HG02885 (cell line): ENCODE data around the gene TRAF3.
A peak's percentile ranks its signal among the peaks of the same experiment; 100 is the strongest.

ENCODE experiments used
- ATAC-seq: cut with Tn5 transposase; IDR thresholded peaks from one replicate; pipeline ENCODE4 v1.9.1; 2021; ENCODE audit warnings: mild to moderate bottlenecking; ENCODE audit not compliant: unreplicated experiment, poor library complexity

Gene TRAF3

GRCh38 chr14:102775855-102776760 lies 1.1 kb upstream of the TRAF3 start:
- ATAC-seq, result no peak

DNA sequence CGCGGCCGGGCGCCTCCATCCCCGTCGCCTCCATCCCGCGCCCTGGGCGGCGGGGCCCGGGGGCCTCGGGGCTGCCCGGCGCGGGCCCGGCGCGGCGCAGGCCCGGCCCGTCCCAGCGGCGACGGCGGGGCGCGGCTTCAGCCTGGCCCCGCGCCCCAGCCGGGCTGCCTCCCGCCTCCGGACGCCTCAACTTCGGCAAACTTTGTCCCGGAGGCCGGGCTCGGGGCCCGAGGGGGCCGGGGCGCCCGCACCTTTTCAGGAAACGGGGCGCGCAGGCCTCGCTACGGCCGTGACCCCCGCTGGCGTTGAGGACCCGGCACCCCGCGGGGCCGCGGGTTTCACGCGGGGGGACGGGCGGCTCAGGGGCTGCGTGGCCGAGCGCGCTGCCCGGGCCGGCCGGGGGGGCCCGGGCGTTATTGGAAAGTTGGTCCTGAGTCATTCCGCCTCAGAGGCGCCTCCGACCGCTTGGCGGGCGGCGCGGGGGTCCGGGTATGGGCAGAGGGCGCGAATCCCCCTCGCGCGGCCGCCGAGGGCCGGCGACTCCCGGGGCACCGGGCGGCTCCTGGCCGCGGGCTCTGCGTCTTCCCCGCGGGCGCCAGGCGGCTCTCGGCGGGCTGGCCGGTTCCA lies 575 bp downstream of the TRAF3 start:
- ATAC-seq, result peak; percentile 10

GRCh38 chr14:102778338-102779083 lies 1.3 kb downstream of the TRAF3 start:
- no peak for ATAC-seq

DNA sequence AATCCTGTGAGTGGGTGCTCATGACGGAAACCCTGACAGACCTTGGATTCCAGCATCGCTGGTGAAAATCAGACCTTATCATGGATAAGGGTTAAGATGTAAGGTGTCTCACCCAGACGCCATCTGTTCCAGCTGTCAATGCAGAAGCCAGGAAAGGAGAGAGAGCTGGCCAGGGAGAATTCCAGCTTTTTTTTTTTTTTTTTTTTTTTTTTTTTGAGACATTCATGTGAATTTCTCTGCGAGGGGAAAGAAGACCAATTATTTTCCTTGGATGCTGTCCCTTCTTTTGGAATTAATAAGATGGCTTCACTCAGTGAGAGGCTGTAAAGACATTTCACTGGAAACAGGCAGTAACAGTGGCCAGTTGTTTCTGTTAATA lies 1.8 kb downstream of the TRAF3 start:
- no peak for ATAC-seq

DNA sequence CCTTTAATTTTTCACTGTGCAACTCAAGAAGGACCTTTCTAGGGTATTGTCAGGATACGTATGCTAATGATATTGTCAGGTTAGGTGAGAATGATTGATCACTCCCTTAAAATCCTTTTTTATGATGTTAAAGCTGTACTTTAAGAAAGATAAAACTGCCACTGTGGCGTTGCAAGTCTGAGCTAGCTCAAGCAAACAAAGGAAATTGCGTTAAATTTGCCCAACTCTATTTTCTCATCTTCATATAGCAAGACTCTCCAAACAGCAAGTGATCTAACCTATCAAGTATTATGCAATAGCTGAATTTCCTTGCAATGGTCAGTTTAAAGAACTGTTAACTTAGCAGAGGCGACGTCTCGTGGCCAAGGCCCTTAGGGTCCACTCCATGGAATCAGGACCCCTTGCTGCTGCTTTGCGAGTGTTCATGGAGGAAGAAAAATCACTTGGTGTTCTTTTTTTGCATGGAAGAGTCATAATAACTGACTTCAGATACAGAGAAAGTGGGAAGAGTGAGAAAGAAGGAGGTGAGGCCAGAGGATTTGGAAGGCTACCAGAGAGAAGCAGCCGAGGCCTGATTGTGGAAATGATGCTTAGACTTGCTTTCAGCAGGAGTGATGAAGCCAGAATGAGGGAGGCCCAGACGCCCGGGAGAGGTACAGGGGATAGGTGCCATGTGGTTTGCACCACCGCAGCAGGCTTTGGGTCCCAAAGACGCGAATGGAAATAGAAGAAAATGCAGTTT lies 2.5 kb downstream of the TRAF3 start:
- ATAC-seq, result no peak

DNA sequence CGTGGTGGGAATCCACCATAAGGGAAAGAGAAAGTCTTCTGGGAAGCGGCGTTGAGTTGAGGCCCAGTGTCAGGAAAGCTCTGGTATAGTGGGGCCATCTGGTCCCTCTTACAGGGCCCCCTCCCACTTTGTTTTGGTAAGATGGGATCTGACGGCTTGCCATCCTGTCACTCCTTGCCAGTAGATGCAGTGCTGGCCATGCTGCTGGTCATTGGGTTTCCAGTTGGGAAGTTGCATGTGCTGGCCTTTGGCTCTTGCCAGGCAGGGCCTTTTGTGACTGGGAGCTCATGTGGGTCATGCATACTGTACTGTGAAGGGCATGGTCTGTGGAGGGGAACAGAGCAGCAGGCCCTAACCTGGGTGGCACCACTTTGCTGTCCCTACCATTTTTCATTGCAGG lies 3.8 kb downstream of the TRAF3 start:
- no peak for ATAC-seq

- no peak for ATAC-seq
These were observed 5.7 kb downstream of the TRAF3 start for GRCh38 chr14:102782974-102783373.

- no peak for ATAC-seq
These were observed 7.8 kb downstream of the TRAF3 start for GRCh38 chr14:102784892-102785594.

GRCh38 chr14:102785595-102785963 lies 8.3 kb downstream of the TRAF3 start:
- no peak for ATAC-seq

GRCh38 chr14:102786768-102787167 lies 9.5 kb downstream of the TRAF3 start:
- no peak for ATAC-seq

- ATAC-seq, result no peak
These were observed 12.1 kb downstream of the TRAF3 start for GRCh38 chr14:102789349-102789748.

DNA sequence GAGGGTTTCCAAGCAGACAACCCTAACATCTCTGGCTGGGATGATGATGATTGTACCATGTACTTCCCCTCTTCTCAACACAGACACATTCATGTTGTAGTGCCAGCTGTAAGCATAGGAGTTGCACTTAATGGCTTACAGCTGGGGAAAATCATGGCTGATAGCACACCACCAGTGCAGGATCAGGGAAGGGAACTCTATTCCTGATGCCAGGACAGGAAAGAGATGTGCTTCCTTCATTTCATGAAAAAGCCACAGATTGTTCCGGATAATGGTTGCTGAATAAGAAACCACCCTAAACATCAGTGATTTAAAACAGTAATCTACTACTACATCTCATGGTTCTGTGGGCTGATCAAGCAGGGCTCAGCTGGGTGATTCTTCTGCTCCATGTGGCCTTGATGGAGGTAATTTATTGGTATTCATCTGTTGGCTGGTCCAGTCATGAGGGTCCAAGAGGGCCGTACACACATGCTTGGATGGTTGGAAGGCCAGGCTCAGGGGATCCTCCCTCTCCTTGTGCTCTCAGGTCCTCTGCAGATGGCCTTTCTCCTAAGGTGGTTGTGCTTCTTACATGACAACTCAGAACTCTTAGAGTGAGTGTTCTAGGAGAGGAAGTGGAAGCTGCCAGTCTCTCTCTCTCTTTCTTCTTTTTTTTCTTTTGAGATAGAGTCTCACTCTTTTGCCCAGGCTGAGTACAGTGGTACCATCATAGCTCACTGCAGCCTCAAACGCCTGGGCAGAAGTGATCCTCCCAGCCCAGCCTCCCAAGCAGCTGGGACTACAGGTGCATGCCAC lies 16.5 kb downstream of the TRAF3 start:
- no peak for ATAC-seq

- ATAC-seq, result no peak
These were observed 18.0 kb downstream of the TRAF3 start for GRCh38 chr14:102795060-102795925.

DNA sequence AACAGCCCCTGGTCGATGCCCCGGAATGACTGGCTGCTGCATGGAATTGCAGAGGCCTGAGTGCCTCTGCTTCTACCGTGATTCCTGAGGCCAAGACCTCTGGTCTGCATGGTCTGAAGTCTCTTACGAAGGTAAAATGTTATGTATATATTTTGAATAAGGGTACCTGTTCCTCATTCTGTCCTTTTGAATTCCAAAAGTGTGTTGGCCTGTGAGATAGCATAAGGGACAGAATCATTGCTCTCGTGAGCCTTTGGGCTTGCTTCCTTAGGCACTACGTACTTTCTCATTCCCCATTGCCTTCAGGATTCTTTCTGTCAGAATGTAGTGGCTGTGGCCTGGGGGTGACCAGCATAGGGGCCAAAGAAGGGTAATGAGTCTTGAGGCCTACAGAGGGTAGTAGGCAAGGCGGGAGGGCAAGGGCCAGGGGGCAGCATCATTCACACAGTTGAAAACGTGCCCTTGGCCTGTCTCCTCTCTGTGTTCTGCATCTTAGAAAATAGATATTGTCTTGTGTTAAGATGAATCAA lies 19.5 kb downstream of the TRAF3 start:
- no peak for ATAC-seq

GRCh38 chr14:102798926-102799325 lies 21.7 kb downstream of the TRAF3 start:
- ATAC-seq, result no peak

DNA sequence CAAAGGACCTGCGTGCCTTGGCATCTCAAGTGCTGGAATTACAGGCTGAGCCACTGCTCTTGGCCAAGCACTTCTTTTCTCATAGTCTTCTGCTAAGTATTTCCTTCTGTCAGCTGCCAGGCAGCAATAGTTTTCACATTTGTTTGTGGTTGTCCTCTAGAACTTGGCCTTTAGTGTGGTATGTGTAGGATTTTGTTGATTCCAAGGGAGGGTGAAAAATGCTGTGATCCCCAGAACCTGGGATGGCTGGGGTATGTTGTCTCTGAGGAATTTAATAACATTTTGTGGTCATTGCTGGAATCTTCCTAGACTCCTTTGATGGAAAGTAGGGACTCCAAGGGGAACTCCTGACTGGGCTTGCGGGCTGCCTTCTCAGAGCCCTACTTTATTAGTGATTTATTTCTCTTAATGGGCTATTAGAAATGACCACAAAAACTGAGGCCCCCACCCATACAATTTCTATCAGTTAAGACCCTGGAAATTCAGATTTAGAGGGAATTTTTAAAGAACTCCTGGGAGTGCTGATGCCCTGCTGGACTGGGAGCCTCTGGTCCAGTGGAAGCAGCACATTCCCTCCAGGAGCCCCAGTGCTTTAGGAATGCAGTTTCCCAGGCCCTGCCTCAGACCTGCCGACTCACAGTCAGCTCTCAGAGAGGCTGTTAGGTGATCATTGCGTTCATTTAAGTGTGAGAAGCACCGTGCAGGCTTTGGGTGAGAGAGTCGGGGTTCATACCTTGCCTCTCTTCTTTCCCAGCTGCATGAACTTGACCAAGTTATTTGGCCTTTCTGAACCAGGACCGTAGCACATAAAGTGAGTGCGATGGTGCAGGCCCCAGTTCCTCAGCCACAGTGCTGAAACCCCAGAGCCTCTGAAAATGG lies 22.7 kb downstream of the TRAF3 start:
- no peak for ATAC-seq
